Type B pancreatic cell (in vitro differentiated cells): Measurements from ENCODE around the gene SOS2. TPM values are rescaled to one million over a fixed set of nuclear protein-coding genes. Genes with fewer than 3 reads are reported as not detected.

ENCODE experiments used
- DNase-seq: peaks from one replicate; pipeline ENCODE4 v3.0.0; 2021; ENCODE audit warnings: mixed read lengths; ENCODE audit not compliant: unreplicated experiment; ENCODE audit errors: extremely low spot score
- H3K27ac Mint-ChIP-seq: 2 replicates; pipeline ENCODE4 v1.8.0; 2021; ENCODE audit warnings: mild to moderate bottlenecking, mixed read lengths
- H3K27me3 Mint-ChIP-seq: 2 replicates; pipeline ENCODE4 v1.8.0; 2021; ENCODE audit warnings: mixed read lengths
- H3K36me3 Mint-ChIP-seq: 2 replicates; pipeline ENCODE4 v1.8.0; 2021; ENCODE audit warnings: mixed read lengths
- H3K4me1 Mint-ChIP-seq: one replicate; pipeline ENCODE4 v1.8.0; 2021; ENCODE audit warnings: mixed read lengths; ENCODE audit not compliant: unreplicated experiment
- H3K4me3 Mint-ChIP-seq: 2 replicates; pipeline ENCODE4 v1.8.0; 2021; ENCODE audit warnings: mild to moderate bottlenecking, mixed read lengths
- H3K9me3 Mint-ChIP-seq: 2 replicates; pipeline ENCODE4 v1.8.0; 2021; ENCODE audit warnings: mixed read lengths
- CTCF ChIP-seq: fragments of 200-600 bp; sonication (generic); conservative IDR thresholded peaks from 2 replicates; pipeline ENCODE4 v1.5.0; 2021; ENCODE audit warnings: antibody characterized with exemption, mild to moderate bottlenecking
- long read RNA-seq: library from polyadenylated mRNA; unstranded; transcript quantifications from one replicate; pipeline ENCODE4 v2.0.0, GENCODE V29; 2020
- total RNA-seq: library from RNA; stranded (reverse); gene quantifications from 2 replicates; pipeline ENCODE4 v1.2.1, GENCODE V29; 2021; ENCODE audit warnings: low replicate concordance

Gene SOS2
- total RNA-seq: 28.9 and 34.6 TPM in 2 replicates
- long read RNA-seq, partial matches to known transcripts: 9 of 11 reads
- long read RNA-seq, other reads (novel, unspliced or antisense): 2 of 11 reads

- peak; percentile 93 for DNase-seq
- Mint-ChIP-seq H3K4me3 (peak within 1 kb of the TSS; percentile 93), H3K4me1 (peaks cover 27% of the 10 kb centered on the region), H3K9me3 (peaks cover 4% of the 10 kb centered on the region), H3K27me3 (no peaks in the 10 kb centered on the region), H3K36me3 (peaks cover 6% of the 10 kb centered on the region), H3K27ac (peak within 1 kb of the TSS; percentile 93)
- TF ChIP-seq CTCF: no peak
Measured at GRCh38 chr14:50231475-50232275, at the start of gene SOS2. Gene SOS2, minus strand, starts transcription at chr14:50231578. Its CDS starts 295 bp downstream, at chr14:50231283.

- no peak for DNase-seq
- H3K4me3 Mint-ChIP-seq: no peak overlapping the region
- no peaks in the 10 kb centered on the region for H3K9me3 Mint-ChIP-seq
- no peaks in the 10 kb centered on the region for H3K27me3 Mint-ChIP-seq
- H3K4me1 Mint-ChIP-seq: no peaks in the 10 kb centered on the region
- H3K27ac Mint-ChIP-seq: no peak overlapping the region
- TF ChIP-seq CTCF: no peak
- peaks cover 9% of the 10 kb centered on the region for H3K36me3 Mint-ChIP-seq
Measured at GRCh38 chr14:50272498-50272897, 41.1 kb upstream of the SOS2 start.

GRCh38 chr14:50270932-50271331, 39.6 kb upstream of the SOS2 start:
- no peak overlapping the region for H3K27ac Mint-ChIP-seq
- no peaks in the 10 kb centered on the region for H3K4me1 Mint-ChIP-seq
- no peak overlapping the region for H3K4me3 Mint-ChIP-seq
- H3K27me3 Mint-ChIP-seq: no peaks in the 10 kb centered on the region
- peaks cover 9% of the 10 kb centered on the region for H3K36me3 Mint-ChIP-seq
- no peak for DNase-seq
- TF ChIP-seq CTCF: no peak
- H3K9me3 Mint-ChIP-seq: no peaks in the 10 kb centered on the region

- Mint-ChIP-seq H3K9me3 (no peaks in the 10 kb centered on the region), H3K27ac (no peak overlapping the region), H3K36me3 (peaks cover 6% of the 10 kb centered on the region), H3K4me1 (peaks cover 5% of the 10 kb centered on the region), H3K27me3 (no peaks in the 10 kb centered on the region), H3K4me3 (no peak overlapping the region)
- no peak for TF ChIP-seq CTCF
- no peak for DNase-seq
Measured at GRCh38 chr14:50265029-50265428, 33.7 kb upstream of the SOS2 start.

GRCh38 chr14:50263321-50263720, 31.9 kb upstream of the SOS2 start:
- H3K36me3 Mint-ChIP-seq: peaks cover 7% of the 10 kb centered on the region
- H3K27ac Mint-ChIP-seq: no peak overlapping the region
- no peak overlapping the region for H3K4me3 Mint-ChIP-seq
- H3K27me3 Mint-ChIP-seq: no peaks in the 10 kb centered on the region
- no peak for DNase-seq
- TF ChIP-seq CTCF: no peak
- H3K4me1 Mint-ChIP-seq: peaks cover 5% of the 10 kb centered on the region
- H3K9me3 Mint-ChIP-seq: no peaks in the 10 kb centered on the region
